SJCRH30 (cell line): ENCODE results near the gene SERPINI1. TPM values are rescaled to one million over a fixed set of nuclear protein-coding genes. Genes with fewer than 3 reads are reported as not detected.
"Not testable (repeated sequence)": the region's sequence is repeated elsewhere in the genome, so short reads cannot be mapped to it uniquely, and the experiment has no call there.

Experiments
- DNase-seq, 2 experiments: peaks; one replicate each; pipeline ENCODE4 v3.0.0-alpha.2; 2015 to 2020
- H3K27ac ChIP-seq: fragments of 250-450 bp; sonication (Bioruptor Pico); 2 replicates; pipeline ENCODE4 v1.5.1; 2020; ENCODE audit warnings: mild to moderate bottlenecking, moderate library complexity
- H3K27me3 ChIP-seq: fragments of 250-450 bp; sonication (Bioruptor Pico); 2 replicates; pipeline ENCODE4 v1.5.1; 2020; ENCODE audit warnings: mild to moderate bottlenecking, moderate library complexity
- H3K36me3 ChIP-seq: fragments of 250-450 bp; sonication (Bioruptor Pico); 2 replicates; pipeline ENCODE4 v1.5.1; 2020; ENCODE audit warnings: mild to moderate bottlenecking, moderate library complexity
- H3K4me1 ChIP-seq: fragments of 250-450 bp; sonication (Bioruptor Pico); 2 replicates; pipeline ENCODE4 v1.5.1; 2020; ENCODE audit warnings: mild to moderate bottlenecking, moderate library complexity
- H3K4me3 ChIP-seq: fragments of 250-450 bp; sonication (Bioruptor Pico); 2 replicates; pipeline ENCODE4 v1.5.1; 2020; ENCODE audit warnings: mild to moderate bottlenecking, moderate library complexity
- H3K9me3 ChIP-seq: fragments of 250-450 bp; sonication (Bioruptor Pico); replicated peaks from 2 replicates; pipeline ENCODE4 v1.5.1; 2020; ENCODE audit warnings: mild to moderate bottlenecking, moderate library complexity
- total RNA-seq: library from RNA; depleted of rRNA; stranded (reverse); fragments of >200 nt; shearing (Covaris generic); gene quantifications from 2 replicates; pipeline ENCODE4 v1.2.3, GENCODE V29; 2014

Gene SERPINI1
- total RNA-seq, 1 experiment from 2014 or later = 0.40 TPM

- Histone ChIP-seq H3K4me1 (no peaks in the 10 kb centered on the region), H3K9me3 (no peaks in the 10 kb centered on the region), H3K27me3 (no peaks in the 10 kb centered on the region), H3K36me3 (no peaks in the 10 kb centered on the region), H3K27ac (no peak overlapping the region), H3K4me3 (no peak overlapping the region)
- DNase-seq = no peak
These were observed 73.4 kb downstream of the SERPINI1 start for GRCh38 chr3:167808910-167809309.

DNA sequence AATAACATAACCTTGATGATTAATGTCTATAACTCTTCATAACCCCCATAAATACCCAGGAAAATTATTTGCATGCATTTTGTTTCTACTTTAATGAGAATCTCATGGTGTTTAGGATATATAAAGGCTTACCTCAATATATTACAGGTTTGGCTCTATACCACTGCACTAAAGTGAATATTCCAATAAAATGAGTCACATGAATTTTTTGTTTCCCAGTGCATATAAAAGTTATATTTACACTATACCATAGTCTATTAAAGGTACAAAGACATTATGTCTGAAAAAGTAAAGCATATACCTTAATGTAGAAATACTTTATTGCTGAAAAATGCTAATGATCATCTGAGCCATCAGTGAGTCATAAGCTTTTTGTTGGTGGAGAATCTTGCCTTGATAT lies 74.7 kb downstream of the SERPINI1 start:
- H3K27ac ChIP-seq = no peak overlapping the region
- H3K4me3 ChIP-seq = no peak overlapping the region
- no peaks in the 10 kb centered on the region for H3K4me1 ChIP-seq
- H3K9me3 ChIP-seq = no peaks in the 10 kb centered on the region
- no peaks in the 10 kb centered on the region for H3K27me3 ChIP-seq
- H3K36me3 ChIP-seq = no peaks in the 10 kb centered on the region
- DNase-seq = no peak

GRCh38 chr3:167811031-167811430 lies 75.5 kb downstream of the SERPINI1 start:
- DNase-seq = no peak
- Histone ChIP-seq H3K36me3 (no peaks in the 10 kb centered on the region), H3K4me3 (no peak overlapping the region), H3K4me1 (no peaks in the 10 kb centered on the region), H3K9me3 (no peaks in the 10 kb centered on the region), H3K27ac (no peak overlapping the region), H3K27me3 (no peaks in the 10 kb centered on the region)

DNA sequence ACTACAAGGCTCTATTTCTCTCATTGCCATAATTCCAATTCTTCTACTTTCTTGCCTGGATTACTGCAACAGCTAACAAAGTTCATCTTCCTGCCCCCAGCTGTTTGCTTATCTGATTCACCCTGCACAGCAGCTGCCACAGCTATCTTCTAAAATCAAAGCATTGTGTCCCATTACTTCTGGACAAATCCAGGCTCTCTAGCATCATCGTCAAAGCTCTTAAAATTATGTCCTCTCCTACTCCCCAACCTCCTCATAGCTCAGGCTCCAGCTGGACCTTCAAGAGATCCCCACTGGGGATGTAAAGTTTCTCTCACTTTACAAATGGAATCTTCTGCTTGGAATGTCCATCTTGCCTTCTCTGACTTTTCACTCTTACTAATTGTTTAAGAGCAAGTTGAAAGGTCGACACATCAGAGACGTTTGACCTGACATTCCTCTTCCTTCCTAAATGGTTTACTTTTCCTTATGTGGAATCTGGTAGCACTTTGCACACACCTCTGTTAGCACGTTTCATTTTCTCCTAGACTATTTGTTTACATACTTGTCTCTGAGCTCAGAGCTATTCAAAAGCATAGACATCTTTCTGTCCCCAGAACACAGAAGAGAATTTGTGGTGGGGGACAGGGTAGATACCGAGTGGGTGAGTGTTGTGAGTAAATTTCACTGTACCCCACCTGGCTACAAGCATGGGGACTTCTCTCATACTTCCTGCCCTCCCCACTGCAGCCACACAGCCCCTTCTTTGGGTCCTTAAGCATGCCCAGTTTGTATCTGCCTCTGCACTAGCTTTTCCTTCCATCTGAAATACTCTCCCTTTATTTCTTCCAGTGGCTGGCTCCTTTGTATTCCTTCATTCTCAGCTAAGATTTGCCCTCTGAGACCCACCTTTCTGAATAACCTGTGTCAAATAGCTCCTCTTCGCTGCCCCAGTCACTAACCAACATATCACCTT lies 77.9 kb downstream of the SERPINI1 start:
- no peak overlapping the region for H3K4me3 ChIP-seq
- no peak overlapping the region for H3K27ac ChIP-seq
- no peaks in the 10 kb centered on the region for H3K36me3 ChIP-seq
- H3K9me3 ChIP-seq = no peaks in the 10 kb centered on the region
- H3K27me3 ChIP-seq = no peaks in the 10 kb centered on the region
- peak in 1 of 2 experiments; percentile 19 for DNase-seq
- no peaks in the 10 kb centered on the region for H3K4me1 ChIP-seq

DNA sequence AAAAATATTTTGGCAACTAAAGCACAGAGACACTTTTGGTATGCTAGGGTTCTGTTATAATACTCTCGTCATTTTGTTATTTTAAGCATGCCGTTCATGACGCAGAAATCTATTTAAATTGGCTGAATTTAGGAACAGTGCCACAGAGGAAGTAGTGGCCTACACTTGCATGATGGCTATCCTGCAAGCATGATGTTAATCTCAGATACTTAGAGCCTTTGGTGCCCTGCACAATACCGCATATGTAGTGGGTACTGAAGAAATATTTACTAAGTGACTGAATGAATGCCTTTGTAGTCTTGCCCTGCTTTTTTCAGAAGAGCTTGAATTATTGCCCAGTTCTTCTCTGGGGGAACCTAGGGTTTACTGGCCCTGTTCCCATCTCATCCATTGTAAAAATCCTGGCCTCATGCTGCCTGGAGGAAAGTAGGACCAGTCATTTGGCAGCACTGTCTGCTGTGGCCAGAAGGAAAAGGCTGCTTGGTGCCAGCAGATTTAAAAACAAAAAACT lies 79.0 kb downstream of the SERPINI1 start:
- DNase-seq = no peak
- H3K27ac ChIP-seq = no peak overlapping the region

DNA sequence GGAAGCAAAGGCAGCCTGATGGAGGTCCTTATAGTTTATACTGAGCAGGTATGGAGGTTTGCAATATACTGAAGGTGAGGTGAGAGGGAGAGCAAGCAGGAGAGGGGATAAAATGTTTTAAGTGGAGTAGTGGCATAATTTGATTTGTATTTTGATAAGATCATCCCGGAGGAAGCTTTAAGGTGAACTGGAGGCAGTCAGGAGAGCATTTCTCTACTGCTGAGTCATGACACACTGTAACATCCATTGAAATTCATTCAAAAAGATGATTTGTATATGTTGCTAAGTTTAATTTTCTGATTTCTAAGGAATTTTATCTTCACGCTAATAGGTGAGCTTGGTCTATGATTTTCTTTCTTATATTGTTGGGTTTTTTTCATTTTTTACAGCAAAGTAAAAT lies 81.4 kb downstream of the SERPINI1 start:
- H3K9me3 ChIP-seq = no peaks in the 10 kb centered on the region
- no peak overlapping the region for H3K4me3 ChIP-seq
- H3K36me3 ChIP-seq = no peaks in the 10 kb centered on the region
- no peak overlapping the region for H3K27ac ChIP-seq
- no peaks in the 10 kb centered on the region for H3K27me3 ChIP-seq
- no peak for DNase-seq
- no peaks in the 10 kb centered on the region for H3K4me1 ChIP-seq

More for the DNA sequence above, 79.0 kb downstream of the SERPINI1 start:
- Histone ChIP-seq H3K9me3 (no peaks in the 10 kb centered on the region), H3K4me1 (no peaks in the 10 kb centered on the region), H3K27me3 (no peaks in the 10 kb centered on the region), H3K36me3 (no peaks in the 10 kb centered on the region), H3K4me3 (no peak overlapping the region)

GRCh38 chr3:167820102-167820865 lies 84.8 kb downstream of the SERPINI1 start:
- H3K4me3 ChIP-seq = no peak overlapping the region
- H3K4me1 ChIP-seq = no peaks in the 10 kb centered on the region
- no peaks in the 10 kb centered on the region for H3K27me3 ChIP-seq
- DNase-seq = no peak
- no peaks in the 10 kb centered on the region for H3K36me3 ChIP-seq
- H3K27ac ChIP-seq = no peak overlapping the region
- H3K9me3 ChIP-seq = no peaks in the 10 kb centered on the region

DNA sequence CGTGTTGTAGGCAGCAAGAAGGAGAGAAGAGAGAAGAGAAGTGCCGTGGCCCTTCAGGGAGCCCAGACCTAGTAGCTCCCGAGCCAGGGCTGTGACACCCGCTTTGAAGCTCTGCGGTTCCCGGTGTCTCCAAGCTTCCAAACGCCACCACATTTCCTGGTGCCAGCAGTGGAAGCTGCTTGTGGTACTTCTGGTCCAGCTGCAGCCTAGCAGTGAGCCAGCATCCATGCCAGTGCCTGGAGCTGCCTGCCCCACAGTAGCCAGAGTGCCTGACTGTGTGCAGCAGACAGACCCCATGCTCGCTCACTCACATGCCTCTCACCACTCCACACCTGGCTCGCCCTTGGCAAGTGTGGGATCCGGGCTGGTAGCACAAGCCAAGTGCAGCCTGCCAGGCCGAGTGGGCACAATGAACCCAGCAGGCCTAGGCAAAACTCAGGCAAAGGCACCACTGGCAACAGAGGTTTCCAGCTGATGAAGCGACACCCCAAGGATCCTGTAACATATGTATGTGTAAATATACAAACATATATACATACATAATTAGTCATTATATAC lies 85.8 kb downstream of the SERPINI1 start:
- Histone ChIP-seq H3K4me3 (no peak overlapping the region), H3K9me3 (no peaks in the 10 kb centered on the region), H3K4me1 (no peaks in the 10 kb centered on the region), H3K27ac (no peak overlapping the region), H3K27me3 (no peaks in the 10 kb centered on the region), H3K36me3 (no peaks in the 10 kb centered on the region)
- DNase-seq = no peak

DNA sequence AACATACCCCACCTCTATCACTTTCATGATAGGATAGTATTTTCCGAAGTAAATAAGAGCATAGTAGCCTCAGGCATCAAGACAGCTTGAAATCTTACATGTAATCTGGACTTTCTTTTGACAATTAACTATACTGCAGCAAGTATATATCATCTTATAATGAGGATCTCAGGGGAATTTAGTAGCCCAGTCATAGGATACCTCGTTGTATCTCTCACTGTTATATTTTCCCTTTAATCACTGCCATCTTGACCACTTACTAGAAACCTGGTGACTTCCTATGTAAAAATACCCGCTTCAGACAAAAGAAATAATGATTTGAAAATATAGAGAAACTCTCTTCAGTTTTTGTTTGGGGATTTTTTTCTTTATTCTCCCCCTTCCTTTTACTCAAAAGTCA lies 88.2 kb downstream of the SERPINI1 start:
- H3K36me3 ChIP-seq = no peaks in the 10 kb centered on the region
- no peak overlapping the region for H3K27ac ChIP-seq
- no peak overlapping the region for H3K4me3 ChIP-seq
- H3K9me3 ChIP-seq = no peaks in the 10 kb centered on the region
- no peak for DNase-seq
- H3K4me1 ChIP-seq = no peaks in the 10 kb centered on the region
- no peaks in the 10 kb centered on the region for H3K27me3 ChIP-seq

DNA sequence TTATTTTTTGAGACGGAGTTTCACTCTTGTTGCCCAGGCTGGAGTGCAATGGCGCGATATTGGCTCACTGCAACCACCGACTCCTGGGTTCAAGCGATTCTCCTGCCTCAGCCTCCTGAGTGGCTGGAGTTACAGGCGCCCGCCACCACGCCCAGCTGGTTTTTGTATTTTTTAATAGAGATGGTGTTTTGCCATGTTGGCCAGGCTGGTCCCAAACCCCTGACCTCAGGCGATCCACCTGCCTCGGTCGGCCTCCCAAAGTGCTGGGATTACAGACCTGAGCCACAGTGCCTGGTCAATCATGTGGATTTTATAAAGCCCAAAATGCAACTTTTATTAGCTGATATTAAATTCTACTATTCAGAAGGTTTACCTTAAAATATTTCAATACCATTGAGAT lies 92.1 kb downstream of the SERPINI1 start:
- H3K4me3 ChIP-seq, H3K27ac ChIP-seq, H3K9me3 ChIP-seq, H3K36me3 ChIP-seq, H3K4me1 ChIP-seq, DNase-seq, H3K27me3 ChIP-seq: not testable (repeated sequence)

DNA sequence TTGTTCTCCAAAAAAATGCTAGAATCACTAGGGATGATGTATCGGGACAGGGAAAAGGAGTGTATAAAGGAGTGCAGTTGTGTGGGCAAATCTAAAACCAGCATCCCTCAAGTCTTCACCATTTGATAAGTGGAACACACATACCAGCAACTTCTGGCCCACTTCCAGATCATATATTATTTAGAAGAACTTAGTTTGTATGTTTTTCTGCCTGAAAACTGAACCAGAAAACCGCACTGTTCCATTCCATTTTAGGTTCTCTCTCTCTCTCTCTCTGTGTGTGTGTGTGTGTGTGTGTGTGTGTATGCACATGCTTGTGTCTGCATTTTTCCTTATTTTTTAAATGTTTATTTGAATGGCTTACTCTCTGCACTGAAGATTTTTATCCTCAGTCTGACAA lies 93.5 kb downstream of the SERPINI1 start:
- Histone ChIP-seq H3K9me3 (no peaks in the 10 kb centered on the region), H3K27me3 (no peaks in the 10 kb centered on the region), H3K27ac (no peak overlapping the region), H3K36me3 (no peaks in the 10 kb centered on the region), H3K4me1 (no peaks in the 10 kb centered on the region), H3K4me3 (no peak overlapping the region)
- peak in 1 of 2 experiments; percentile 27 for DNase-seq

GRCh38 chr3:167830007-167830406 lies 94.5 kb downstream of the SERPINI1 start:
- H3K4me3 ChIP-seq = no peak overlapping the region
- H3K27me3 ChIP-seq = no peaks in the 10 kb centered on the region
- no peaks in the 10 kb centered on the region for H3K9me3 ChIP-seq
- no peak overlapping the region for H3K27ac ChIP-seq
- no peaks in the 10 kb centered on the region for H3K4me1 ChIP-seq
- no peak for DNase-seq
- no peaks in the 10 kb centered on the region for H3K36me3 ChIP-seq

DNA sequence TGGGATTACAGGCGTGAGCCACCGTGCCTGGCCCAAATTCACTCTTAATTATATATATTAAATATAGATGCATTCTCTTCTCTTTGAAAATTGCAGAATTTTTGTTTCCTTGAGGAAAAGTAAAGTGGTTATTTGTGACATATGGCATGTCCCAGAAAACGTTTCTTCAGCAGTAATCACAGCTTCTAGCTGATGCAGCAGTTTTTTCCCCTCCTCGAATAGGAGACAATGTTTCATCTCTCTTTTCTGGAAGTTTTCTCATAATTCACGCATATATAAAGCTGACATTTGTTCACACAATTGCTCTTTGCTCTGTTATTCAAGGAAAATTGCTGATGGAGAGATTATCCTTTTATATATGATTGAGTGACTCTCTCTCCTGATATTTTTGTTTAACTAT lies 99.8 kb downstream of the SERPINI1 start:
- no peak for DNase-seq
- H3K27me3 ChIP-seq = no peaks in the 10 kb centered on the region
- no peak overlapping the region for H3K27ac ChIP-seq
- H3K4me1 ChIP-seq = no peaks in the 10 kb centered on the region
- no peak overlapping the region for H3K4me3 ChIP-seq
- no peaks in the 10 kb centered on the region for H3K9me3 ChIP-seq
- no peaks in the 10 kb centered on the region for H3K36me3 ChIP-seq

- H3K36me3 ChIP-seq = no peaks in the 10 kb centered on the region
- no peaks in the 10 kb centered on the region for H3K9me3 ChIP-seq
- DNase-seq = no peak
- H3K4me1 ChIP-seq = no peaks in the 10 kb centered on the region
- H3K4me3 ChIP-seq = no peak overlapping the region
- no peak overlapping the region for H3K27ac ChIP-seq
- H3K27me3 ChIP-seq = no peaks in the 10 kb centered on the region
These were observed 100.4 kb downstream of the SERPINI1 start for GRCh38 chr3:167835953-167836352.

DNA sequence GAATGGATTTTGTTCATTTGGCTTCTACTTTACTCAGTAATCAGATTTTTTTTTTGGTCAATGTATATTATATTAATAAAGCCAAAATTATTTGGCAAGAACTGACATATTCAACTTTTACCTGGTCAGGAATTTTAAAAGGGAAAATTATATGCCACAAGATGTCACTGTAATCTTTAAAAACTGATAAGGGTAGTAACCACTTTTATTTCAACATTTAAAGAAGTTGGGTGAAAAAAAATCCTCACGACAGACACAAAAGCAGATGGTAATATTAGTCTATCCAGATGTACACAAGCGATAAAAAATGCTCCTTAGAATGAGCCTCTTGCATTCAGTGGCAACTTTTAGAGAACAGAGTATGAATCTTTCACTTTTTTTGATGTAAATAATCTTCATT lies 101.9 kb downstream of the SERPINI1 start:
- no peaks in the 10 kb centered on the region for H3K4me1 ChIP-seq
- no peaks in the 10 kb centered on the region for H3K27me3 ChIP-seq
- H3K4me3 ChIP-seq = no peak overlapping the region
- no peaks in the 10 kb centered on the region for H3K9me3 ChIP-seq
- DNase-seq = no peak
- H3K36me3 ChIP-seq = no peaks in the 10 kb centered on the region
- H3K27ac ChIP-seq = no peak overlapping the region
